GM18951 (cell line): ENCODE results near the gene TCTN1.

ENCODE experiments used
- POLR2A ChIP-seq: IDR thresholded peaks from 4 replicates; pipeline ENCODE4 v1.6.1; 2011; ENCODE audit warnings: mild to moderate bottlenecking; ENCODE audit not compliant: insufficient read length, insufficient read depth; ENCODE audit errors: extremely low read depth
- in situ Hi-C: fragments of 300-500 bp; cut with MboI; formaldehyde crosslinking; loops from one replicate; pipeline ENCODE4 v1.12.0; 2022; ENCODE audit warnings: low sequenced_read_pairs, mixed read lengths, inconsistent platforms; ENCODE audit not compliant: unreplicated experiment

Gene TCTN1

GRCh38 chr12:110599334-110599733, 14.6 kb upstream of the TCTN1 start:
- in situ Hi-C loops: no loop called here
- no peak for TF ChIP-seq POLR2A

GRCh38 chr12:110600254-110600653, 13.7 kb upstream of the TCTN1 start:
- no peak for TF ChIP-seq POLR2A
- in situ Hi-C loops: loop anchor here (10.0 kb wide), 1 partner anchor 135 kb away; the partner anchor contains the start of genes FAM216A and GPN3

- in situ Hi-C loops: loop anchor here (10.0 kb wide), 1 partner anchor 137 kb away; the partner anchor contains the start of genes FAM216A and GPN3
Observed at GRCh38 chr12:110602085-110602814, 11.7 kb upstream of the TCTN1 start.

GRCh38 chr12:110606253-110606611, 7.7 kb upstream of the TCTN1 start:
- TF ChIP-seq POLR2A: no peak
- in situ Hi-C loops: loop anchor here (10.0 kb wide), 1 partner anchor 141 kb away; the partner anchor contains the start of genes FAM216A and GPN3

- TF ChIP-seq POLR2A: no peak
- in situ Hi-C loops: loop anchor here (10.0 kb wide), 1 partner anchor 82 kb away; no protein-coding TSS in a partner anchor
Observed at GRCh38 chr12:110613071-110613770, 708 bp upstream of the TCTN1 start.

GRCh38 chr12:110615171-110615570, 1.2 kb downstream of the TCTN1 start:
- in situ Hi-C loops: loop anchor here (10.0 kb wide), 1 partner anchor 80 kb away; no protein-coding TSS in a partner anchor
- no peak for TF ChIP-seq POLR2A

GRCh38 chr12:110616471-110617115, 2.7 kb downstream of the TCTN1 start:
- in situ Hi-C loops: loop anchor here (10.0 kb wide), 1 partner anchor 78 kb away; no protein-coding TSS in a partner anchor
- no peak for TF ChIP-seq POLR2A

- no peak for TF ChIP-seq POLR2A
- in situ Hi-C loops: loop anchor here (10.0 kb wide), 1 partner anchor 75 kb away; no protein-coding TSS in a partner anchor
Observed at GRCh38 chr12:110619534-110619953, 5.6 kb downstream of the TCTN1 start.

GRCh38 chr12:110622582-110622981, 8.7 kb downstream of the TCTN1 start:
- in situ Hi-C loops: loop anchor here (10.0 kb wide), 1 partner anchor 202 kb away; no protein-coding TSS in a partner anchor
- TF ChIP-seq POLR2A: no peak

- in situ Hi-C loops: loop anchor here (10.0 kb wide), 1 partner anchor 197 kb away; no protein-coding TSS in a partner anchor
- no peak for TF ChIP-seq POLR2A
Observed at GRCh38 chr12:110627500-110628195, 13.7 kb downstream of the TCTN1 start.

- no peak for TF ChIP-seq POLR2A
- in situ Hi-C loops: no loop called here
Observed at GRCh38 chr12:110635055-110635454, 21.1 kb downstream of the TCTN1 start.

GRCh38 chr12:110636516-110636915, 22.6 kb downstream of the TCTN1 start:
- TF ChIP-seq POLR2A: no peak
- in situ Hi-C loops: no loop called here

- TF ChIP-seq POLR2A: no peak
- in situ Hi-C loops: no loop called here
Observed at GRCh38 chr12:110637869-110638441, 24.0 kb downstream of the TCTN1 start.

GRCh38 chr12:110638796-110639195, 24.9 kb downstream of the TCTN1 start:
- in situ Hi-C loops: no loop called here
- TF ChIP-seq POLR2A: no peak
